ENCODE results near the gene DHRSX. TPM values are rescaled to one million over a fixed set of nuclear protein-coding genes. Genes with fewer than 3 reads are reported as not detected.

Gene DHRSX
- total and polyA plus RNA-seq, 2 of the 13 experiments (the other 11 are each of a cell fraction or from before 2014, with no cell fraction given), result 15.5 to 24.3 TPM

DNA sequence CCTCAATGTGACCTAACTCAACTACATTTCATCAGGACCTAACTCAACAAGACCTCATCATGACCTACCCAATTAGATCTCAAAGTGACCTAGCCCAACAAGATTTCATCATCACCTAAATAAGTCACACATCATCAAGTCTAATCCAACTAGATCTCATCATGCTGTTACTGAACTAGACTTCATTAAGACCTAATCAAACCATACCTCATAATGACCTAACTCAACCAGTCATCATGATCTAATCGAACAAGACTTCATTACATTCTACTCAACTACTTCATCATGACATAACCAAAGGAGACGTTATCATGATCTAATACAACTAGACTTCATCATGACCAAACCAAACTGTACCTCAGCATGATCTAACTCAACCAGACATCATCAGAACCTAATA is 82.8 kb downstream of the DHRSX start:
- H4K20me1 ChIP-seq (ENCODE audit: insufficient read depth, low read length), result no peaks in the 10 kb centered on the region
- POLR2A ChIA-PET, result no interaction called here
- peaks cover 12% of the 10 kb centered on the region; the same call in 1 of the 2 replicates for H3K9me3 ChIP-seq (ENCODE audit: low read length)
- H3K9ac ChIP-seq (ENCODE audit: insufficient read depth, low read depth, low read length), result no peak overlapping the region
- H3K4me3 ChIP-seq (replicated peaks in 1 of 3; ENCODE audit: insufficient read depth in 1 of 3, low read depth in 2 of 3, low read length in 3 of 3), result no peak overlapping the region
- no peak overlapping the region for H3K27ac ChIP-seq (ENCODE audit: extremely low read length, insufficient read depth, low read length)
- CTCF ChIA-PET (ENCODE audit: low intra/inter-chr PET ratio, low total read pairs), result no interaction called here
- H3K36me3 ChIP-seq (replicated peaks in 1 of 2; ENCODE audit: control insufficient read depth in 1 of 2, insufficient read depth in 2 of 2, low read length in 2 of 2), result 0 out of 5 replicates have a peak, but pooled peaks cover 0 to 3% of the 10 kb centered on the region in 2 experiments
- in situ Hi-C loops (cut with HindIII; ENCODE audit: extremely low pct_ligation_motif_present, low pct_unique_long_range_greater_than_20kb), result no loop called here
- no peaks in the 10 kb centered on the region for H3K4me1 ChIP-seq (ENCODE audit: insufficient read depth, low read length)
- intact Hi-C loops (cut with micrococcal nuclease; ENCODE audit: unreplicated experiment), result no loop called here
- H3K27me3 ChIP-seq (ENCODE audit: control insufficient read depth in 1 of 2, insufficient read depth in 2 of 2, low read length in 2 of 2), result no peaks in the 10 kb centered on the region
- FAIRE-seq (no peak), DNase-seq (ENCODE audit: low spot score) (no peak), ATAC-seq (no peak)
- no peak for TF ChIP-seq ZNF558 (CRISPR knock-in tag; IDR thresholded peaks at IDR 0.05; ENCODE audit: borderline replicate concordance)
- peak; percentile 53; the same call in 1 of the 2 replicates for TF ChIP-seq CREB1 (IDR thresholded peaks at IDR 0.05)
- TF ChIP-seq CREB1 (CRISPR knock-in tag; IDR thresholded peaks at IDR 0.05), result no peak
- peak; percentile 78 for TF ChIP-seq ATF7 (IDR thresholded peaks at IDR 0.05)
- no peak for TF ChIP-seq ATF7 (CRISPR knock-in tag; IDR thresholded peaks at IDR 0.05)
- TF ChIP-seq, protein P1, sequence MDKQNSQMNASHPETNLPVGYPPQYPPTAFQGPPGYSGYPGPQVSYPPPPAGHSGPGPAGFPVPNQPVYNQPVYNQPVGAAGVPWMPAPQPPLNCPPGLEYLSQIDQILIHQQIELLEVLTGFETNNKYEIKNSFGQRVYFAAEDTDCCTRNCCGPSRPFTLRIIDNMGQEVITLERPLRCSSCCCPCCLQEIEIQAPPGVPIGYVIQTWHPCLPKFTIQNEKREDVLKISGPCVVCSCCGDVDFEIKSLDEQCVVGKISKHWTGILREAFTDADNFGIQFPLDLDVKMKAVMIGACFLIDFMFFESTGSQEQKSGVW (CRISPR knock-in tag; IDR thresholded peaks at IDR 0.05; ENCODE audit: borderline replicate concordance), result no peak
- TF ChIP-seq CEBPB (IDR thresholded peaks at IDR 0.05; ENCODE audit: borderline replicate concordance, low read depth, low read length), result peak; percentile 41; the same call in 1 of the 2 replicates
- H2AFZ ChIP-seq (ENCODE audit: low read length), result no peak overlapping the region
- 95% methylated on average over 2 of the region's 2 CpGs for WGBS (ENCODE audit: low lambda C conversion rate)
- no peaks in the 10 kb centered on the region for H3K79me2 ChIP-seq (ENCODE audit: insufficient read depth, low read length)
- no TSS peak for BruUV-seq (replicated peaks)
- no peak overlapping the region for H3K4me2 ChIP-seq (ENCODE audit: low read depth, low read length)

GRCh38 chrX:2416851-2417604 is 83.7 kb downstream of the DHRSX start:
- Histone ChIP-seq H4K20me1 (ENCODE audit: insufficient read depth, low read length) (no peaks in the 10 kb centered on the region), H3K27ac (ENCODE audit: extremely low read length, insufficient read depth, low read length) (no peak overlapping the region), H2AFZ (ENCODE audit: low read length) (no peak overlapping the region), H3K4me2 (ENCODE audit: low read depth, low read length) (no peak overlapping the region), H3K4me1 (ENCODE audit: insufficient read depth, low read length) (no peaks in the 10 kb centered on the region), H3K9me3 (ENCODE audit: low read length) (peaks cover 12% of the 10 kb centered on the region; the same call in 1 of the 2 replicates), H3K27me3 (ENCODE audit: control insufficient read depth in 1 of 2, insufficient read depth in 2 of 2, low read length in 2 of 2) (no peaks in the 10 kb centered on the region), H3K4me3 (replicated peaks in 1 of 3; ENCODE audit: insufficient read depth in 1 of 3, low read depth in 2 of 3, low read length in 3 of 3) (no peak overlapping the region), H3K9ac (ENCODE audit: insufficient read depth, low read depth, low read length) (no peak overlapping the region), H3K36me3 (replicated peaks in 1 of 2; ENCODE audit: control insufficient read depth in 1 of 2, insufficient read depth in 2 of 2, low read length in 2 of 2) (0 out of 5 replicates have a peak, but pooled peaks cover 0 to 3% of the 10 kb centered on the region in 2 experiments), H3K79me2 (ENCODE audit: insufficient read depth, low read length) (no peaks in the 10 kb centered on the region)
- ChIA-PET CTCF (ENCODE audit: low intra/inter-chr PET ratio, low total read pairs) (no interaction called here), POLR2A (no interaction called here)
- no TSS peak for BruUV-seq (replicated peaks)
- DNase-seq (ENCODE audit: low spot score) (no peak), ATAC-seq (no peak), FAIRE-seq (no peak)
- intact Hi-C loops (cut with micrococcal nuclease; ENCODE audit: unreplicated experiment) (no loop called here), in situ Hi-C loops (cut with HindIII; ENCODE audit: extremely low pct_ligation_motif_present, low pct_unique_long_range_greater_than_20kb) (no loop called here)
- 94% methylated on average over 1 of the region's 1 CpG for WGBS (ENCODE audit: low lambda C conversion rate)
- TF ChIP-seq ZNF598 (CRISPR knock-in tag; IDR thresholded peaks at IDR 0.05; ENCODE audit: borderline replicate concordance) (no peak), KIAA2018 (CRISPR knock-in tag; IDR thresholded peaks at IDR 0.05; ENCODE audit: borderline replicate concordance) (no peak)

Data from HepG2 (cell line).